Adrenal gland (tissue), 12 donors: Measurements from ENCODE around the gene MAPKAP1. TPM values are rescaled to one million over a fixed set of nuclear protein-coding genes. Genes with fewer than 3 reads are reported as not detected.

ENCODE experiments used
- DNase-seq, 7 donors: peaks; one replicate each; pipeline ENCODE4 v3.0.0-alpha.2; 2019 to 2020
- H3K27ac ChIP-seq, 5 donors: fragments of 200-600 bp; sonication (generic) in 4 of 5; 1 replicate in 3 of 5; 2 replicates in 2 of 5; pipeline versions ENCODE4 v1.5.1 to v1.8.0; 2016 to 2020; ENCODE audit warnings: mild to moderate bottlenecking in 1 of 5
- H3K27me3 ChIP-seq: fragments of 200-600 bp; 2 replicates; pipeline ENCODE4 v1.8.0; 2021
- H3K36me3 ChIP-seq, 2 donors: fragments of 200-600 bp; replicated peaks in 1 of 2; 1 replicate in 1 of 2; 2 replicates in 1 of 2; pipeline versions ENCODE4 v1.5.1 to v1.8.0; 2018 to 2022
- H3K4me1 ChIP-seq, 2 donors: fragments of 200-600 bp; replicated peaks in 1 of 2; 1 replicate in 1 of 2; 2 replicates in 1 of 2; pipeline versions ENCODE4 v1.5.1 to v1.8.0; 2018 to 2021
- H3K4me3 ChIP-seq, 4 donors: fragments of 200-600 bp; sonication (generic) in 3 of 4; one replicate each; pipeline ENCODE4 v1.5.1; 2016 to 2018
- H3K9me3 ChIP-seq, 3 donors: fragments of 200-600 bp; sonication (generic) in 1 of 3; replicated peaks in 1 of 3; 1 replicate in 2 of 3; 2 replicates in 1 of 3; pipeline versions ENCODE4 v1.5.1 to v1.8.0; 2016 to 2021
- POLR2A ChIP-seq, 2 donors: fragments of 450-650 bp; IDR thresholded peaks; one replicate each; pipeline ENCODE4 v1.6.1; 2017; ENCODE audit warnings: antibody characterized with exemption in 2 of 2, mild to moderate bottlenecking in 2 of 2, moderate library complexity in 1 of 2
- WGBS, 4 donors: extraction: QIAGEN DNeasy Blood & Tissue Kit in 2 of 4; methylation state at CpG; one replicate each; pipeline versions ENCODE4 v1.1.5 to v1.1.7; 2013 to 2017; 5-methylcytosine and 5-hydroxymethylcytosine counted together
- intact Hi-C, 2 donors: fragments of 100-400 bp; cut with DNase I; formaldehyde crosslinking; loops; one replicate each; pipeline versions ENCODE4 v1.14.1 to v1.15.0; 2022 to 2023
- polyA plus RNA-seq, 3 donors: library from polyadenylated mRNA; stranded (reverse); fragments of 200-250 nt in 2 of 3; fragments of 350-450 nt in 1 of 3; fragmentation: Illumina TruSeq in 1 of 3; extraction: RNeasy Lipid Tissue Mini Kit (QIAGEN cat#74804) in 1 of 3; gene quantifications; one replicate each; pipeline ENCODE4 v1.2.3, GENCODE V29; 2013 to 2014
- total RNA-seq, 9 donors: library from RNA; depleted of rRNA in 4 of 9; stranded (reverse); fragments of >200 nt in 4 of 9; fragments of 120-200 nt in 1 of 9; fragmentation: NEBNext Ultra II Directional in 1 of 9; extraction: Animal tissue kit (Norgen Biotek cat#: 25700) in 1 of 9; gene quantifications; one replicate each; pipeline versions ENCODE4 v1.1.0 to v1.2.4, GENCODE V29; 2013 to 2023
- TF ChIP-seq, protein P1 (sequence below), 6 experiments: fragments of 450-650 bp in 4 of 6; fragments of 200-600 bp in 2 of 6; sonication (generic) in 1 of 6; IDR thresholded peaks; 1 replicate in 5 of 6; 2 replicates in 1 of 6; pipeline versions ENCODE4 v1.5.1 to v1.8.0; 2016 to 2021; ENCODE audit warnings: antibody characterized with exemption in 6 of 6, mild to moderate bottlenecking in 2 of 6, moderate library complexity in 1 of 6
- donor health status: healthy with polysubstance abuse.
- donor health status: Bipolar disorder and iron deficiency.
- donor health status: DM: yes; HTN: yes; CAD: no.
- donor health status: DM: no; HTN: no; CAD: no.
- donor health status: DM: no; HTN: no; CAD: no.
- donor health status: DM: yes; HTN: yes; CAD: no.

Gene MAPKAP1
- total and polyA plus RNA-seq, 12 donors: 72.2 to 156 (median 94.9) TPM

DNA sequence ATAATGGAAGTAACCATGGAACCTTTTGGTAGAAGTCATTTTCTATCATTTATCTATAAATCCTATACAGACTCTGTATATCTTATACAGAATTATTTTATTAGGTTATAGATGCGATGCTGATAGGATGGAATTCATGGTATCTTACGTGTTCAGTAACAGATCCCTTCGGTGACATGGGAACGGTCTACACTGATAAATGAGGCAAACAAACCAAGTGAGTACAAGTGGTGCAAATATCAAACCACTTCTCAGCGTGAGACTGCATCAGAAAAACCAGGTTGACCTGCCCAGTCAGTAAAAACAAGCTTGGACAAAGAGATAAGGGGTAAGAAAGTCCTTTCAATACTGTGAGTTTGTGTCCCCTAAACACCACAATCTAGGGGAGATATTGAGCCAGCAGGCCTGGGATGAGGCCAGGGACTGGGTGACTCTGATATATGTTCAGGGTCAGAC lies 229.9 kb downstream of the MAPKAP1 start:
- 97 to 99% (median 99%) methylated on average over 5 of the region's 5 CpGs for WGBS, 4 donors
- TF ChIP-seq, protein P1, sequence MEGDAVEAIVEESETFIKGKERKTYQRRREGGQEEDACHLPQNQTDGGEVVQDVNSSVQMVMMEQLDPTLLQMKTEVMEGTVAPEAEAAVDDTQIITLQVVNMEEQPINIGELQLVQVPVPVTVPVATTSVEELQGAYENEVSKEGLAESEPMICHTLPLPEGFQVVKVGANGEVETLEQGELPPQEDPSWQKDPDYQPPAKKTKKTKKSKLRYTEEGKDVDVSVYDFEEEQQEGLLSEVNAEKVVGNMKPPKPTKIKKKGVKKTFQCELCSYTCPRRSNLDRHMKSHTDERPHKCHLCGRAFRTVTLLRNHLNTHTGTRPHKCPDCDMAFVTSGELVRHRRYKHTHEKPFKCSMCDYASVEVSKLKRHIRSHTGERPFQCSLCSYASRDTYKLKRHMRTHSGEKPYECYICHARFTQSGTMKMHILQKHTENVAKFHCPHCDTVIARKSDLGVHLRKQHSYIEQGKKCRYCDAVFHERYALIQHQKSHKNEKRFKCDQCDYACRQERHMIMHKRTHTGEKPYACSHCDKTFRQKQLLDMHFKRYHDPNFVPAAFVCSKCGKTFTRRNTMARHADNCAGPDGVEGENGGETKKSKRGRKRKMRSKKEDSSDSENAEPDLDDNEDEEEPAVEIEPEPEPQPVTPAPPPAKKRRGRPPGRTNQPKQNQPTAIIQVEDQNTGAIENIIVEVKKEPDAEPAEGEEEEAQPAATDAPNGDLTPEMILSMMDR (IDR thresholded peaks at IDR 0.05): no peak
- TF ChIP-seq POLR2A (IDR thresholded peaks at IDR 0.05): no peak
- intact Hi-C loops: no loop called here

DNA sequence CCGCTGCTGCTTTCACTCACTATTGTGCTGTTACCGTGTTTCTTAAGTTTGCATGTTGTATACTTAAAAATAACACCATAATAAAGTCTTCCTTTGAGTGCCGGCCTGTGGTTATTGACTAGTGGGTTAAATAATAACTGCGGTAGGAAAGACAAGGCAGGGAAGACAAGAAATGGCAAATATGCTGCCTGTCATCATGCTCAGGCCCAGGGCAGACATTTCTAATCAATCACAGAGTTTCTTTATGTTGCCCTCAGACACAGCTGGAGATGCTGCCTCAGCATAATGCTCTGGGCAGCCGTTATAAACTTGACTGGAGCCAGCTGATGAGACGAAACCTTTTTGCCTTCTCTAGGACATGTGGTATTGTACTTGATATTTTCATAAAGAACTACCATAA lies 230.4 kb downstream of the MAPKAP1 start:
- H3K4me1 ChIP-seq: peaks cover 15 to 23% of the 10 kb centered on the region in 2 donors
- TF ChIP-seq, protein P1 (IDR thresholded peaks at IDR 0.05): no peak
- TF ChIP-seq POLR2A (IDR thresholded peaks at IDR 0.05): no peak
- DNase-seq: no peak
- no peaks in the 10 kb centered on the region for H3K27me3 ChIP-seq
- 93 to 98% (median 95%) methylated on average over 6 of the region's 6 CpGs for WGBS, 4 donors
- H3K36me3 ChIP-seq: no peaks in the 10 kb centered on the region
- no peak overlapping the region for H3K27ac ChIP-seq
- intact Hi-C loops: no loop called here
- H3K9me3 ChIP-seq: no peaks in the 10 kb centered on the region
- H3K4me3 ChIP-seq: no peak overlapping the region

More for the DNA sequence above, 229.9 kb downstream of the MAPKAP1 start:
- Histone ChIP-seq H3K27ac (no peak overlapping the region), H3K27me3 (no peaks in the 10 kb centered on the region), H3K36me3 (no peaks in the 10 kb centered on the region), H3K4me3 (no peak overlapping the region), H3K9me3 (no peaks in the 10 kb centered on the region), H3K4me1 (peaks cover 13 to 20% of the 10 kb centered on the region in 2 donors)
- DNase-seq: no peak

DNA sequence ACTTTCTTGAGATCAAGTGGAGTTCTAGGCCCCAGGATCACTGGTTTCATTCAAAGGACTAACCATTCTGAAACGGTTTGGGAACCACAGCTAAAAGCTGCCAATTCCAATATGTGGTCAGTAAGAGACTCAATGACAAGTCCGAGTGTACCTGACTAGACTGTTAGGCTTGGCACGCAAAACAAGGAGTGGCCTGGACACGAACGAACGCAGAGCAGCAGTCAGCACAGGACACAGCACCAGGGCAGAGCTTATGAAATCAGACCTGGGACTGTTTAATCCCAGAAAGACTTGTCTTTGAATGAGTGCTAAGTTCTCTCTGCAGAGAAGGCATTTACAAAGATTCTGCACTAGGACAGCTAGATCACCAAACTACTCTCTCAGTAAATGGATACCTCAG lies 231.6 kb downstream of the MAPKAP1 start:
- TF ChIP-seq POLR2A (IDR thresholded peaks at IDR 0.05): no peak
- TF ChIP-seq, protein P1 (IDR thresholded peaks at IDR 0.05): no peak

DNA sequence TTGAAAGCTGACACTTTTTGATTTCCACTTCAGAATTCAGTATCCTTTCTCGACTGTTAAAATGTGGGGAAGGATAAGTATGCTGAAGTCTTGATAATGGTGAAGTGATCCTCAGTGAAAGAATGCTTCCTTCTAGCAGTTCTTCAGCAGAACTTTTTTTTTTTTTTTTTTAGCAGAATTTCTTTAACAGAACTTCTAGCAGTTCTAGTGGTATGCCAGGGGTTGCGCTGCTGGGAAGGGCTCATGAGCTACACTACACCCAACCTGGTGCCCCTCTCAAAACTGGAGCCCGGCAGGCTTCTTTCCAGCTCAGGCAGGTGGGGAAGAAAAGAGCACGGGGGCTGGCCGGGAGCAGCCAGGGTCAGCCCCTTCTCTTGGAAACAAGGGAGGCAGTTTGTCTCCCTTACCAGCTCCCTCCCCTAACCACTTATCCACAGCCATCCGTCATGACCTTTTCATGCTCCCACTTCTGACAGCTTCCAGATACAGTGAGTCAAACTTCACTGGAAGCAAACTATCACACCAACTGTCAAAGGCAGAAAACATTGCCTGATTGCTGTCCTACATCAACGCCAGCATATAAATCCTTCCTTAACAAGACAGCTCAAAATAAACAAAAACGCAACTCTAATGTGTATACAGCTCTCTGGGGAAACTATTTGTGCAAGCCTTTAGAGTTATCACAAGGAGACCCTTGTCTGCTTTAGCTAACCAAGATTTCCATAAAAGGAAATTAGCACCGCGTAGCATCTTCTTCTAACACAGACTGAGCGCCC lies 233.9 kb downstream of the MAPKAP1 start:
- Histone ChIP-seq H3K27me3 (no peaks in the 10 kb centered on the region), H3K36me3 (no peaks in the 10 kb centered on the region), H3K9me3 (no peaks in the 10 kb centered on the region), H3K27ac (peak overlapping the region in 3 of 5 donors; percentile 68 to 74 (median 72)), H3K4me1 (peaks cover 15 to 23% of the 10 kb centered on the region in 2 donors), H3K4me3 (no peak overlapping the region)
- 27 to 41% (median 41%) methylated on average over 11 of the region's 11 CpGs for WGBS, 4 donors
- DNase-seq: peak in 6 of 7 donors; percentile 47 to 68 (median 54)
- no peak for TF ChIP-seq POLR2A (IDR thresholded peaks at IDR 0.05)
- TF ChIP-seq, protein P1 (IDR thresholded peaks at IDR 0.05): no peak
- intact Hi-C loops: no loop called here

More for the DNA sequence above, 231.6 kb downstream of the MAPKAP1 start:
- peaks cover 15 to 23% of the 10 kb centered on the region in 2 donors for H3K4me1 ChIP-seq
- intact Hi-C loops: no loop called here
- WGBS, 4 donors: 86 to 93% (median 90%) methylated on average over 6 of the region's 6 CpGs
- no peaks in the 10 kb centered on the region for H3K9me3 ChIP-seq
- no peak overlapping the region for H3K27ac ChIP-seq
- H3K4me3 ChIP-seq: no peak overlapping the region
- no peaks in the 10 kb centered on the region for H3K27me3 ChIP-seq
- DNase-seq: no peak
- no peaks in the 10 kb centered on the region for H3K36me3 ChIP-seq
